HepG2 (cell line): Measurements from ENCODE around the gene PEMT. TPM values are rescaled to one million over a fixed set of nuclear protein-coding genes. Genes with fewer than 3 reads are reported as not detected.

Experiments used
- ATAC-seq: fragments of 200-7000 bp; cut with Tn5 transposase; 3 replicates; pipeline ENCODE4 v1.9.1; 2020; ENCODE audit warnings: mild to moderate bottlenecking, moderate library complexity
- BruUV-seq: library from RNA; stranded (reverse); fragments of 400-500 nt; replicated peaks from 2 replicates; lab custom pipeline; 2021; lab: Mats Ljungman, UMichigan
- CTCF ChIA-PET: fragments of 300-600 bp; formaldehyde crosslinking; extraction: SDS; loops from one replicate; lab custom pipeline; 2021; ENCODE audit warnings: low total read pairs, inconsistent platforms, low intra/inter-chr PET ratio; lab: Yijun Ruan, JAX
- POLR2A ChIA-PET: fragments of 350-600 bp; sonication (Branson Sonifier 250); formaldehyde crosslinking; loops from one replicate; lab custom pipeline; 2020; ENCODE audit warnings: antibody characterized with exemption, inconsistent platforms; lab: Yijun Ruan, JAX
- DNase-seq: peaks from one replicate; pipeline ENCODE4 v3.0.0-alpha.2; 2015; ENCODE audit warnings: low spot score
- FAIRE-seq: peaks from 3 replicates; lab custom pipeline; 2011; peaks lifted over from hg19 to GRCh38; lab: Jason Lieb, UNC
- H2AFZ ChIP-seq: one replicate; pipeline ENCODE4 v1.6.1; 2011; ENCODE audit warnings: low read length, inconsistent platforms
- H3K27ac ChIP-seq: fragments of 300-600 bp; 3 replicates; pipeline ENCODE4 v1.8.0; 2011; ENCODE audit warnings: mixed run types, mild to moderate bottlenecking, mixed read lengths, low read length, inconsistent platforms; ENCODE audit not compliant: insufficient read depth; ENCODE audit errors: extremely low read length
- H3K27me3 ChIP-seq, 2 experiments: fragments of 200-600 bp in 1 of 2; 2 replicates in 1 of 2; 3 replicates in 1 of 2; pipeline versions ENCODE4 v1.6.0 to v1.8.0; 2011; ENCODE audit warnings: low read length in 2 of 2, mild to moderate bottlenecking in 2 of 2, moderate library complexity in 2 of 2, inconsistent platforms in 1 of 2; ENCODE audit not compliant: insufficient read depth in 2 of 2, control insufficient read depth in 1 of 2
- H3K36me3 ChIP-seq, 2 experiments: fragments of 200-600 bp in 1 of 2; replicated peaks in 1 of 2; 2 replicates in 1 of 2; 3 replicates in 1 of 2; pipeline versions ENCODE4 v1.5.1 to v1.8.0; 2011; ENCODE audit warnings: low read length in 2 of 2, inconsistent platforms in 1 of 2; ENCODE audit not compliant: insufficient read depth in 2 of 2, control insufficient read depth in 1 of 2
- H3K4me1 ChIP-seq: 2 replicates; pipeline ENCODE4 v1.5.1; 2012; ENCODE audit warnings: low read length, inconsistent platforms; ENCODE audit not compliant: insufficient read depth
- H3K4me2 ChIP-seq: 2 replicates; pipeline ENCODE4 v1.6.0; 2011; ENCODE audit warnings: low read depth, low read length, inconsistent platforms
- H3K4me3 ChIP-seq, 3 experiments: fragments of 200-600 bp in 1 of 3; sonication (generic), shearing (Covaris generic) in 1 of 3; replicated peaks in 1 of 3; 2 replicates each; pipeline ENCODE4 v1.5.1; 2011 to 2016; ENCODE audit warnings: low read length in 3 of 3, inconsistent platforms in 2 of 3, low read depth in 2 of 3, mild to moderate bottlenecking in 2 of 3, control low read depth in 1 of 3, mixed read lengths in 1 of 3; ENCODE audit not compliant: insufficient read depth in 1 of 3
- H3K79me2 ChIP-seq: one replicate; pipeline ENCODE4 v1.6.1; 2011; ENCODE audit warnings: low read length, inconsistent platforms; ENCODE audit not compliant: insufficient read depth
- H3K9ac ChIP-seq: 2 replicates; pipeline ENCODE4 v1.6.0; 2011; ENCODE audit warnings: mild to moderate bottlenecking, low read depth, low read length, inconsistent platforms; ENCODE audit not compliant: insufficient read depth
- H3K9me3 ChIP-seq: 2 replicates; pipeline ENCODE4 v1.5.1; 2012; ENCODE audit warnings: mild to moderate bottlenecking, low read length
- H4K20me1 ChIP-seq: 2 replicates; pipeline ENCODE4 v1.6.0; 2011; ENCODE audit warnings: inconsistent platforms, mild to moderate bottlenecking, low read length, moderate library complexity; ENCODE audit not compliant: insufficient read depth
- EED ChIP-seq: sonication (generic); formaldehyde crosslinking; IDR thresholded peaks from 2 replicates; pipeline ENCODE4 v1.5.0; 2020; ENCODE audit warnings: mild to moderate bottlenecking, missing genetic modification reagents
- ESRRA ChIP-seq: sonication (generic); formaldehyde crosslinking; IDR thresholded peaks from 2 replicates; pipeline ENCODE4 v1.5.1; 2020; ENCODE audit warnings: mild to moderate bottlenecking, low read depth, missing genetic modification reagents
- FOXK1 ChIP-seq: sonication (generic); formaldehyde crosslinking; IDR thresholded peaks from 2 replicates; pipeline ENCODE4 v1.4.0; 2020; ENCODE audit warnings: low read depth, missing genetic modification reagents, borderline replicate concordance
- KLF6 ChIP-seq: IDR thresholded peaks from 2 replicates; pipeline ENCODE4 v1.8.0; 2016; ENCODE audit warnings: missing biosample characterization, missing genetic modification reagents
- NR2F2 ChIP-seq: IDR thresholded peaks from 2 replicates; pipeline ENCODE4 v1.6.1; 2012; ENCODE audit warnings: low read depth, inconsistent platforms, borderline replicate concordance
- SP5 ChIP-seq: IDR thresholded peaks from 2 replicates; pipeline ENCODE4 v1.6.1; 2016; ENCODE audit warnings: low read depth, borderline replicate concordance
- TP53 ChIP-seq: sonication (generic); formaldehyde crosslinking; conservative IDR thresholded peaks from 2 replicates; pipeline ENCODE4 v1.4.0; 2020; ENCODE audit warnings: missing genetic modification reagents
- ZBTB33 ChIP-seq: sonication (generic); formaldehyde crosslinking; IDR thresholded peaks from 2 replicates; pipeline ENCODE4 v1.4.0; 2020; ENCODE audit warnings: missing genetic modification reagents
- ZNF224 ChIP-seq: sonication (generic); formaldehyde crosslinking; IDR thresholded peaks from 2 replicates; pipeline ENCODE4 v1.5.0; 2020; ENCODE audit warnings: mild to moderate bottlenecking, missing genetic modification reagents
- ZNF260 ChIP-seq: sonication (generic); formaldehyde crosslinking; IDR thresholded peaks from 2 replicates; pipeline ENCODE4 v1.4.0; 2020; ENCODE audit warnings: missing genetic modification reagents, low read depth, mild to moderate bottlenecking, borderline replicate concordance
- ZNF431 ChIP-seq: sonication (generic); formaldehyde crosslinking; IDR thresholded peaks from 2 replicates; pipeline ENCODE4 v1.9.0; 2022; ENCODE audit warnings: missing genetic modification reagents, low read depth, mild to moderate bottlenecking, borderline replicate concordance
- WGBS: methylation state at CpG from one replicate; pipeline ENCODE4 v1.1.6; 2017; ENCODE audit warnings: low lambda C conversion rate; 5-methylcytosine and 5-hydroxymethylcytosine counted together
- in situ Hi-C: cut with HindIII; loops from 2 replicates; pipeline ENCODE4 v1.10.0; 2017; ENCODE audit warnings: low pct_unique_long_range_greater_than_20kb; ENCODE audit not compliant: extremely low pct_ligation_motif_present
- intact Hi-C: fragments of 100-400 bp; cut with micrococcal nuclease; formaldehyde crosslinking; loops from one replicate; pipeline ENCODE4 v1.10.0; 2022; ENCODE audit not compliant: unreplicated experiment
- polyA plus RNA-seq, 8 experiments: library from polyadenylated mRNA; depleted of rRNA in 3 of 8; stranded (reverse) in 7 of 8; unstranded in 1 of 8; fragments of >200 nt; fragmentation: Illumina TruSeq in 4 of 8; extraction: Trizol in 4 of 8; gene quantifications; 2 replicates each; pipeline versions ENCODE4 v1.2.1 to v1.2.3, GENCODE V29; 2011 to 2016; ENCODE audit warnings: low read depth in 4 of 8, missing spikeins in 1 of 8, mixed read lengths in 1 of 8; ENCODE audit not compliant: insufficient read depth in 1 of 8
- total RNA-seq, 5 experiments: library from RNA; depleted of rRNA; stranded (reverse); fragments of >200 nt; fragmentation: Illumina TruSeq; extraction: Trizol; gene quantifications; 2 replicates each; pipeline ENCODE4 v1.2.3, GENCODE V29; 2016; ENCODE audit warnings: low read depth in 1 of 5
- TF ChIP-seq, protein P1 (sequence below): sonication (generic); formaldehyde crosslinking; conservative IDR thresholded peaks from 2 replicates; pipeline ENCODE4 v1.4.0; 2020; ENCODE audit warnings: missing genetic modification reagents
- TF ChIP-seq, protein P2 (sequence below): sonication (generic); formaldehyde crosslinking; IDR thresholded peaks from 2 replicates; pipeline ENCODE4 v1.9.0; 2021; ENCODE audit warnings: missing genetic modification reagents, borderline replicate concordance

PEMT gene
- total and polyA plus RNA-seq, 2 of the 13 experiments (the other 11 are each of a cell fraction or from before 2014, with no cell fraction given), result 31.7 to 43.6 TPM

DNA sequence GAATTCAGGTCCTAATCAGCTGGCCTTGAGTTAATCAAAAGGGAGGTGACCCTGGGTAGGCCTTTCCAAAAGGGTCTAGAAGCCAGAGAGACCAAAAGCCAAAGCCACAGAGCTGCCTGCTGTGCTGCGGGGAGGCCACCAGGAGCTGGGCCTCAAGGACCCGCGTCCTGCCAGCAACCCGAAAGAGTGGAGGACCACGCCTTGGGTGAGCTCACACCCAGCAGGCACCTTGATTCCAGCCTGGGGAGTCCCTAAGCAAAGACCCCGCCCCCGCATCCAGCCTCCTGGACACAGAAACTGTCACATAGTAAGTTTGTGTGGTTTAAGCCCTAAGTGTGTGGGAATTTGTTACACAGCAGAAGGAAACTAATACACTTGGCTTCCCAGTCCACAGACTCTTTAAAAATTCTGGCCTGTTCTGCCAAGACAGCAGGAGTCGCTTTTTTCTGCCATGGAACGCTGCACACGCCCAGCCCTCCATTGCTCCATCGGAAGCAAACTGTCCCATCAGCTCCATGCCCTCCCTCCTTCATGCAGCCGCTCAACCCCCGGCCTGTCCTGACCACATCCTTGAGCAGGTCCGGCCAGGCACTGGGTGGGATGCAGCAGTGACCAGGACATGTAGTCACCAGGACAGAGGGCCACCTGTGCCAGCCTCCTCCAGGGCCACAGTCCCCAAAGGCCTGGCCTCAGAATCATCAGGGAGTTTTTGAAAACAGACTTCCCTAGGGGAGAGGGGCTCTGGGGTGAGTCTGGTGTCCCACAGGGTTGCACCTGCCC lies 74.4 kb downstream of the PEMT start:
- Histone ChIP-seq H3K4me2 (no peak overlapping the region), H4K20me1 (no peaks in the 10 kb centered on the region), H3K27ac (no peak overlapping the region), H3K9me3 (no peaks in the 10 kb centered on the region), H3K9ac (no peak overlapping the region), H3K4me3 (no peak overlapping the region), H3K36me3 (peaks cover 3 to 4% of the 10 kb centered on the region in 2 experiments; a peak in 2 of 5 replicates), H3K4me1 (no peaks in the 10 kb centered on the region), H3K27me3 (no peaks in the 10 kb centered on the region), H2AFZ (no peak overlapping the region), H3K79me2 (no peaks in the 10 kb centered on the region)
- ChIA-PET POLR2A (no interaction called here), CTCF (no interaction called here)
- intact Hi-C loops, result no loop called here
- no peak for FAIRE-seq
- ATAC-seq, result no peak
- no TSS peak for BruUV-seq
- DNase-seq, result no peak
- in situ Hi-C loops, result no loop called here
- WGBS, result 94% methylated on average over 8 of the region's 14 CpGs
- no peak for TF ChIP-seq ZNF224 (CRISPR knock-in tag)
- no peak for TF ChIP-seq KLF6 (CRISPR knock-in tag)
- TF ChIP-seq, protein P1, sequence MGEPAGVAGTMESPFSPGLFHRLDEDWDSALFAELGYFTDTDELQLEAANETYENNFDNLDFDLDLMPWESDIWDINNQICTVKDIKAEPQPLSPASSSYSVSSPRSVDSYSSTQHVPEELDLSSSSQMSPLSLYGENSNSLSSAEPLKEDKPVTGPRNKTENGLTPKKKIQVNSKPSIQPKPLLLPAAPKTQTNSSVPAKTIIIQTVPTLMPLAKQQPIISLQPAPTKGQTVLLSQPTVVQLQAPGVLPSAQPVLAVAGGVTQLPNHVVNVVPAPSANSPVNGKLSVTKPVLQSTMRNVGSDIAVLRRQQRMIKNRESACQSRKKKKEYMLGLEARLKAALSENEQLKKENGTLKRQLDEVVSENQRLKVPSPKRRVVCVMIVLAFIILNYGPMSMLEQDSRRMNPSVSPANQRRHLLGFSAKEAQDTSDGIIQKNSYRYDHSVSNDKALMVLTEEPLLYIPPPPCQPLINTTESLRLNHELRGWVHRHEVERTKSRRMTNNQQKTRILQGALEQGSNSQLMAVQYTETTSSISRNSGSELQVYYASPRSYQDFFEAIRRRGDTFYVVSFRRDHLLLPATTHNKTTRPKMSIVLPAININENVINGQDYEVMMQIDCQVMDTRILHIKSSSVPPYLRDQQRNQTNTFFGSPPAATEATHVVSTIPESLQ (CRISPR knock-in tag), result no peak
- TF ChIP-seq, protein P2, sequence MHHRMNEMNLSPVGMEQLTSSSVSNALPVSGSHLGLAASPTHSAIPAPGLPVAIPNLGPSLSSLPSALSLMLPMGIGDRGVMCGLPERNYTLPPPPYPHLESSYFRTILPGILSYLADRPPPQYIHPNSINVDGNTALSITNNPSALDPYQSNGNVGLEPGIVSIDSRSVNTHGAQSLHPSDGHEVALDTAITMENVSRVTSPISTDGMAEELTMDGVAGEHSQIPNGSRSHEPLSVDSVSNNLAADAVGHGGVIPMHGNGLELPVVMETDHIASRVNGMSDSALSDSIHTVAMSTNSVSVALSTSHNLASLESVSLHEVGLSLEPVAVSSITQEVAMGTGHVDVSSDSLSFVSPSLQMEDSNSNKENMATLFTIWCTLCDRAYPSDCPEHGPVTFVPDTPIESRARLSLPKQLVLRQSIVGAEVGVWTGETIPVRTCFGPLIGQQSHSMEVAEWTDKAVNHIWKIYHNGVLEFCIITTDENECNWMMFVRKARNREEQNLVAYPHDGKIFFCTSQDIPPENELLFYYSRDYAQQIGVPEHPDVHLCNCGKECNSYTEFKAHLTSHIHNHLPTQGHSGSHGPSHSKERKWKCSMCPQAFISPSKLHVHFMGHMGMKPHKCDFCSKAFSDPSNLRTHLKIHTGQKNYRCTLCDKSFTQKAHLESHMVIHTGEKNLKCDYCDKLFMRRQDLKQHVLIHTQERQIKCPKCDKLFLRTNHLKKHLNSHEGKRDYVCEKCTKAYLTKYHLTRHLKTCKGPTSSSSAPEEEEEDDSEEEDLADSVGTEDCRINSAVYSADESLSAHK (CRISPR knock-in tag), result no peak
- TF ChIP-seq EED (CRISPR knock-in tag), result no peak
- no peak for TF ChIP-seq ZNF431 (CRISPR knock-in tag)
- TF ChIP-seq TP53 (CRISPR knock-in tag), result no peak
- TF ChIP-seq ZBTB33 (CRISPR knock-in tag), result no peak
- TF ChIP-seq ZNF260 (CRISPR knock-in tag), result no peak
- no peak for TF ChIP-seq NR2F2
- no peak for TF ChIP-seq FOXK1 (CRISPR knock-in tag)
- TF ChIP-seq SP5 (CRISPR knock-in tag), result no peak
- TF ChIP-seq ESRRA (CRISPR knock-in tag), result no peak
